ENCODE results near the gene PIK3CB.
"Not testable (repeated sequence)": the region's sequence is repeated elsewhere in the genome, so short reads cannot be mapped to it uniquely, and the experiment has no call there.

PIK3CB gene

DNA sequence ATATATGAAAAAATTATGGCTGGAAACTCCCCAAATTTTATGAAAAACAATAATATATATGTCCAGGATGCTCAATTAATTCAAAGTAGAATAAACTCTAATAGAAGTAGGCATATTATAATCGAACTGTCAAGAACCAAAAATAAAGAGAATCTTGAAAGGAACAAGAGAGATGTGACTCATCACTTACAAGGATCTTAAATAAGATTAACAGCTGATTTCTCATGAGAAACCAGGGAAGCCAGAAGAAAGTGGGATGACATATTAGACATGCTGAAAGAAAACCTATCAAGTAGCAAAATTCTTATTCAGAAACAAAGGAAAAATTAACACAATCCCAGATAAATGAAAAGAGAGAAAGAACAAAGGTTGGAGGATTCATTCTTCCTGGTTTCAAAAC lies 159.3 kb downstream of the PIK3CB start:
- no peak for DNase-seq

- no peak for DNase-seq
Measured at GRCh38 chr3:138673641-138674530, 160.8 kb downstream of the PIK3CB start.

DNA sequence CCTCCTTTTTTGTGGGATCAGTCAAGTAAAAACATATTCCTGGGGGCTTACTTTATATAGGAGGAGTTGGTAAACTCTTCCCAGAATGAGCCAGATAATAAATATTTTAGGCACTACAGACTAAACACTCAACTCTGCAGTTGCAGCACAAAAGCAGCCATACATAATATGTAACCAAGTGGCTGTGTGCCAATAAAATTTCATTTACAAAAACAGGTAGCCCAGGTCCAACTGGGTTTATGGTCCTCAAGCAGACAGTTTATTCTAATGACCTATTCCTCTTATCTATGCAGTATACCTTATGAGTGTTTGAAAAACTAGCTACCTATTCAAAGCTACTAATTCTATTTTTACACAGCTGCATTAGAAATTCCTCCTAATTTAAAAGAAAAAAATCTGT lies 164.3 kb downstream of the PIK3CB start:
- DNase-seq: no peak

GRCh38 chr3:138668107-138668506 lies 166.6 kb downstream of the PIK3CB start:
- DNase-seq: no peak

GRCh38 chr3:138657508-138657907 lies 177.2 kb downstream of the PIK3CB start:
- no peak for DNase-seq

- DNase-seq: no peak
Measured at GRCh38 chr3:138653567-138653966, 181.2 kb downstream of the PIK3CB start.

GRCh38 chr3:138649134-138649533 lies 185.6 kb downstream of the PIK3CB start:
- DNase-seq: no peak

- DNase-seq: no peak
Measured at GRCh38 chr3:138646513-138646912, 188.2 kb downstream of the PIK3CB start.

DNA sequence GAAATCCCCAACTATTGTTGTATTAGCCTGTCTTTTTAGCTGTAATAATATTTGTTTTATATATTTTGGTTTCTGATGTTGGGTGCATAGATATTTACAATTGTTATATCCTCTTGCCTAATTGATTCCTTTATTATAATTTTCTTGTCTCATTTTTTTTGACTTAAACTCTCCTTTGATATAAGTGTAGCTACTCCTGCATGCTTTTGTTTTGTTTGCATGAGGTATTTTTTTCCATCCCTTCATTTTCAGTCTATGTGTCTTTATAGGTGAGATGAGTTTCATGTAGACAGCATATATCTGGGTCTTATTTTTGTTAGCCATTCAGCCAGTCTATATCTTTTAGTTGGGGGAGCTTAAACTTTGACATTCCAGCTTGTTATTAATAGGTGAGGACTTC lies 188.7 kb downstream of the PIK3CB start:
- DNase-seq: no peak

DNA sequence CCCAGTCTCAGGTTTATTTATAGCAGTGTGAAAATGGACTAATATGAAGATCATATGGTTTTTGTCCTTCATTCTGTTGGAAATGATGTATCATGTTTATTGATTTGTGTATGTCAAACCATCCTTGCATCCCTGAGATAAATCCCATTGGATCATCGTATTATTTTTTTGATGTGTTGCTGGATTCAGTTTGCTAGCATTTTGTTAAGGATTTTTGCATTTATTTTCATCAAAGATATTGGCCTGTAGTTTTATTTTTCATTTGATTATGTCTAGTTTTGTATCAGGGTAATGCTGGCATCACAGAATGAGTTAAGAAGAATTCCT lies 191.8 kb downstream of the PIK3CB start:
- DNase-seq: no peak

GRCh38 chr3:138642226-138642926 lies 192.4 kb downstream of the PIK3CB start:
- DNase-seq: no peak

GRCh38 chr3:138640537-138640936 lies 194.2 kb downstream of the PIK3CB start:
- DNase-seq: no peak

DNA sequence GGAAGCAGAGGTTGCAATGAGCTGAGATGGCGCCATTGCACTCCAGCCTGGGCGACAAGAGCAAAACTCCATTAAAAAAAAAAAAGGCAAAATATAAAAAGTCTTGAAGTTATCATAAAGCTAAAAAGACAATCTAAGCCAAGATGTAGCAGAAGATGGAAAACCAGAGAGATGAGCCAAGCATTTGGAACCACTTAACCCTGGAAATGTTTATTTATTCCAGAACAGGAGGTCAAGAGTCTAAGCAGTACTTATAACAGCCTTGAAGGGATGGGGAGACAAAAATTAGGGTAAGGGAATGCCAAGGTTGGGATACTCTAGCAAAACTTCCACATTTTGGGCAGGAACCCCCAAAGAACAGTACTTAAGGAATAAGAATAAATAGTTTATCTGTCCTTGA lies 196.1 kb downstream of the PIK3CB start:
- DNase-seq: no peak

- DNase-seq: no peak
Measured at GRCh38 chr3:138629526-138629925, 205.2 kb downstream of the PIK3CB start.

GRCh38 chr3:138625707-138626365 lies 208.9 kb downstream of the PIK3CB start:
- DNase-seq: no peak

DNA sequence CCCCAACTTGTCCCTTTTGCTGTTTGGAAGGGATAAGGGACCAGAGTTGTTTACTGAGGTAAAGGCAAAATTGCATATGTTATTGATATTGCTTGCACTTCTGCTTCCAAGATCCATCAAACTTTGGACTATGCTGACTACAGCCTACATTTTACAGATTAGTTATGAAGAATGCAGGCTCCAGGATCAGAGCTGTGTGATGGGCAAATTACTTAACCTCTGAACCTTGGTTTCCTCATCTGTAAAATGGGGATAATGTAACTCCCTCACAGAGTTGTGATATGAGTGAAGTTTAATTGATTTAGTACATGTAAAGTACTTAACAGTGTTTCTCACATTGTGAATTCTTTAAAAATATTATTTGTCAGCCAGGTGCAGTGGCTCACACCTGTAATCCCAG lies 210.2 kb downstream of the PIK3CB start:
- no peak for DNase-seq

GRCh38 chr3:138620431-138620830 lies 214.3 kb downstream of the PIK3CB start:
- DNase-seq: no peak

DNA sequence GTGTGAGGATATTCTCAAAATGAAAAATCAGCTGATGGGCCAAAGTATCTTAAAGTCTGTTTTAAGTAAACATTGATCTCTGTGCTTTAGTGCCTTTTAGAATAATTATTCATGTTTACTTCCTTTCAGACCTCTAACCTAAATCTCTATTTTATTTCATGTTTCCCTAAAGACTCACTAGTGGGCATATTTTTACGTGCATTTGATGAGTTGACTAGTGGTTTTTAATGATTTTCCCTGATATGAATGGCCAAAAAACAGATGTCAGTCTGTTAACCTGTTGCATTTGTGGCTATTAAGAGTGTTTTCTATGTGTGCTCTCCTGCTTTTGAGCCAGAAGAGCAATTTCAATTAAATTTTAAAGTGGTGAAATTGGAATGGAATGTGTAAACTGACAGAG lies 219.3 kb downstream of the PIK3CB start:
- no peak for DNase-seq

GRCh38 chr3:138609898-138610266 lies 224.8 kb downstream of the PIK3CB start:
- no peak for DNase-seq

GRCh38 chr3:138608322-138609135 lies 226.2 kb downstream of the PIK3CB start, which contains the start of gene FAIM:
FAIM (plus strand) TSS chr3:138608771; CDS start chr3:138619727, 10,956 bp downstream.
- DNase-seq: peak; percentile 66

GRCh38 chr3:138604106-138604595 lies 230.6 kb downstream of the PIK3CB start:
- not testable (repeated sequence) for DNase-seq
